DMS 273 treated with DMSO at 0.1 percent for 48 hours (cell line): ENCODE data around the gene NECTIN4.
"Not testable (repeated sequence)": the region's sequence is repeated elsewhere in the genome, so short reads cannot be mapped to it uniquely, and the experiment has no call there.

Experiments used
- DNase-seq: peaks from one replicate; lab custom pipeline; 2025; lab: John Stamatoyannopoulos, UW

NECTIN4 gene

DNA sequence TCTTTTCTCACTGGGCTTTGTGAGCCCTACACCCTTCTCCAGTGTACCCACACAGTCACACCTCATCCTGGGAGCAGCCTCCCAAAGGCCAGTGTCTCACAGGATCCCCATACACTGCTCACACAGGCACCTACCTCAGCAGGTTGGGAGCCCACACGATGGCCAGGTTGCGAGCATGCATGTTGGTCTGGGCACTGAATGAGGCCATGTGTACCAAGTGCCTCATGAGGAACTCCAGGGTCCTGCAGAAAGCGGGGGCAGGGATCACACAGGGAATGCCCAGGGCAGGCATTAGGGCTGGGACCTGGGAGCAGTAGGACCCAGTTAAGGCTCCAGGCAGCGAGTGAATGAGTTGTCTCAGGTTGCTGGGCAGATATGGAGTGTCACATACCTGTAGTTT is 35.1 kb downstream of the NECTIN4 start:
- DNase-seq = no peak

DNA sequence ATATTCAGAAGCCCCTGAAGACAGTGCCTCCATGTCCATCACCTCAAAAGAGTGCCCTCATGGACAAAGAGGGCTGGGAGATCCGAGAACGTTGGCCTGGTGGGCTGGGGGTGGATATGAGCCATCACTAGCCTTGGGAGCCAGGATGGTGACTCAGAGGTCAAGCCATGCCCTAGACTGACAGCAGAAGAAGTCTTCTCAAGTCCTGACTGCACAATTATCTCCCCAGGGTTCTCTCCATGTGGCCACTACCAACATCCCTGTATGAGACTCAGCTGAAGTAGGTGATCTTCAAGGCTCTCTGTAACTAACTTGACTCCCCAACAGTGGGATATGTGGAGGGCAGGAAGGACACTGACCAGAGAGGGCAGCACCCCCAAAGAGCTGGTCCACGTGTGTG is 36.5 kb downstream of the NECTIN4 start:
- DNase-seq = no peak

DNA sequence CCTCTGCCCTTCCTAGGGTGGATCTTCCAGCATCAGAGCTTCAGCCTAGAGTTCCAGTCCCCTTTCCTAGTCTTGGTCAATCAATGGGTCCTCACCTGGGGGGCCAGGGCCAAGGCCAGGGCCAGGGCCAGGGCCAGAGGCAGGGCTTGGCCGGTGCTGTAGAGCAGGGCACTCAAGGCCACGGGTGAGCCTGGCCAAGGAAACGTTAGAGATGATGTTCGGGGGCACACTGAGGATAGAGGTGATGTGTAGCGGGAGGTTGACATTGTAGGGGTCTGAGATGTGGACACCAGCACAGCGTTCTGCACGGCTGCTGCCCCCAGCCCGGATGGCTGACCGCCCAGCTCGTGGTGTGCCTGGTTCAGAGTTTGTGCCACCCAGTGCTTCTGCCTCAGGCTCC is 38.1 kb downstream of the NECTIN4 start:
- DNase-seq = no peak

DNA sequence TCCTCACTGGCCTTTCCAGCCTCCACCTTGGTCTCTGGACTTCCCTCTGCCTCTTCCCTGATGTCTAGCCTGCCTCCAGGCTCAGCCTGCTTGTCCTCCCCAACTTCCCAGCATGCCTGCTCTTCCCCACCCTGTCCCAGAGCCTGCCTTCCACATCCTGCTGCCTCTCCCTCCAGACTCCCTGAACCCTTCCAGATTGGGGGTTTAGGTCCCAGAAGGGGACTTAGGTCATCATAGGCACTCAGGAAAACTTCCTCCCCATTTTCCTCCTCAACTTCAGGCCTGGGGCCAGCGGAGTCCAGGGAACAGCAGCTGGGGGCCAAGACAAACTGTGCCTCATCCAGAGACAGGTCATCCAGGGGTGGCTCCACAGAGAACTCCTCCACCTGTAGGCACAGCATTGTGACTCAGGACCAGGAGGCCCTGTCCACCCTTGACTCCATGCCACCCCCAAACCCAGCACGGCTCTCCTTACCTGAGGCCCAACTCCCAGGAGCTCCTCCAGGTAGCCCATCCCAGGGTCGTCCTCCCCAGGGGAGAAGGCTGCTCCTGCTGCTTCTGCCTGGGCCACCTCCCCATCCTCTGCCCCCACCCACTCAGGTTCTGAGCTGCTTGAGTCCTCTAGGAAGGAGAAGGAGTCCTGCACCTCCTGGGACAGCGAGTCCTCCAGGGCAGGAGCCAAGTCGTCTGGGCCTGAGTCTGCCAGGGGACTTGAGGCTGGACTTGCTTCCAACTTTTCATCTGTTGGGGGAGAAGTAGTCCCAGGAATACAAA is 40.2 kb downstream of the NECTIN4 start:
- DNase-seq = no peak

DNA sequence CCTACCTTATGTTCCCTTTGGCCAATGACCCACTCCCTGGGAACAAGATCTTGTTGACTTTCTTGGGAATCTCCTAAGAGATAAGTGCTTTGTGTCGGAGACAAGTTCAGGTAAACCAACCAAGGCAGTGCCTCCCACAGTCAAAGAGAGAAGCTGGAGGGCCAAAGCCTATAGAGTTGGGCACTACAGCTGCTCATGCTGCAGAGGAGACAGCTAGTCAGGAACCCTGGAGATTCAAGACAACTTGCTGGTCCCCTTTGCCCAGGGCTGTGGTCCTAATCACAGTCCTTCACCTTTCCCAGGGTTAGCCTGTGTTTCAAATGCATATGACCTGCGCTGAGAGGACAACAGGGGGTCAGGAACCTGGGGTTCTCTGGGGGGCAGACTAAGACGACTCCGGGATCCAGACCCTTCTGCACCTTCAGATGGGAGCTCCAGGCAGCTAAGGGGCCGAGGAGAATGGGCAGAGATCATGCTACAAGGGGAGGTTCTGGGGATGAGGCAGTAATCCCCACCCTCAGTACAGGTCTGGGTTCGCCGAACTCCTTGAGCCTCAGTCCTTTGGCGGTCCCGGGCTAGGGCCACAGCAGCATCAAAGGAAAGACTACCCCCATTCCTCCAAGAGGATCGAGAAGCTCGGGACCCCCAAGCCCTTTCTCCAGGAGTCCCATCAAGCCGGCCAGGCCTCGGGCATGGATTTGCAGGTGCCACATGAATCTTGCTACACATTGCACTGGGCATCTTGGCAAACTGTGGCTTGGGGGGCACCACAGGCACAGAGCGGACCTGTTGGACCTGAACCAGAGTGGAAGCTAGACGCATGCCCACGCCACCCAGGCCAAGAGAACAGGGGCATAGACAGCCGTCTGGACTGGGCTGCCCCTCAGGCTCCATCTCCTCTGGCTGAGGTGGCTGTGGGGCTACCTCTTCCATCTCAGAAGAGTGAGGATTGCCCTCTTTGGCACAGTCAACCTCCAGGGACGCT is 41.6 kb downstream of the NECTIN4 start:
- DNase-seq = no peak

DNA sequence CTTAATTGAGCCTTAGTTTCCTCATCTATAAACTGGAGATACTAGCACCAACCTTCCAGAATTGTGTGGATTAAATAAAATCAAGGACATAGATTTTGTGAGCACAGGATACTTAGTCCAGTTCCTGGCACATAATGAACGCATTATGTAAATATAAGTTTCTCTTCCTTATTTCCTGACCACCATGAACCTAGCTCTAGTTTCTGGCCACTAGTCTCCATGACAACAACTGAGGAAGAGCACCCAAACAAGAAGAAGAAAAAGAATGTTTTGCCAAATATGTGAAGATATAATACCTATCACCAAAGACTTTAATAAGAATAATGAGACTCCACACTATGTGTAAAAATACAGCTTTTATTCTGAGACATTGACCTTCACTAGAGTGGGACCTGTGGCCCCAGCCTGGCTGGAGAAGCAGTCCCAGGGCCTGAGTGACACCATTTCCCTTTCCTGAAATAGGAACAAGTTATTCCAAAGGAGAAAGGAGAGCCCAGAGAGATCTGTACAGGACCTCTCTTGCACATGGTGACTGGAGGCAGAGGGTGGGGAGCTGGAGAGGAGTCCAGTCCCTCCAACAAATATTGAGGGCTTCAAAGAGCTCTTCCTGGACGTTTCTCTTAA is 42.6 kb downstream of the NECTIN4 start:
- DNase-seq = no peak

DNA sequence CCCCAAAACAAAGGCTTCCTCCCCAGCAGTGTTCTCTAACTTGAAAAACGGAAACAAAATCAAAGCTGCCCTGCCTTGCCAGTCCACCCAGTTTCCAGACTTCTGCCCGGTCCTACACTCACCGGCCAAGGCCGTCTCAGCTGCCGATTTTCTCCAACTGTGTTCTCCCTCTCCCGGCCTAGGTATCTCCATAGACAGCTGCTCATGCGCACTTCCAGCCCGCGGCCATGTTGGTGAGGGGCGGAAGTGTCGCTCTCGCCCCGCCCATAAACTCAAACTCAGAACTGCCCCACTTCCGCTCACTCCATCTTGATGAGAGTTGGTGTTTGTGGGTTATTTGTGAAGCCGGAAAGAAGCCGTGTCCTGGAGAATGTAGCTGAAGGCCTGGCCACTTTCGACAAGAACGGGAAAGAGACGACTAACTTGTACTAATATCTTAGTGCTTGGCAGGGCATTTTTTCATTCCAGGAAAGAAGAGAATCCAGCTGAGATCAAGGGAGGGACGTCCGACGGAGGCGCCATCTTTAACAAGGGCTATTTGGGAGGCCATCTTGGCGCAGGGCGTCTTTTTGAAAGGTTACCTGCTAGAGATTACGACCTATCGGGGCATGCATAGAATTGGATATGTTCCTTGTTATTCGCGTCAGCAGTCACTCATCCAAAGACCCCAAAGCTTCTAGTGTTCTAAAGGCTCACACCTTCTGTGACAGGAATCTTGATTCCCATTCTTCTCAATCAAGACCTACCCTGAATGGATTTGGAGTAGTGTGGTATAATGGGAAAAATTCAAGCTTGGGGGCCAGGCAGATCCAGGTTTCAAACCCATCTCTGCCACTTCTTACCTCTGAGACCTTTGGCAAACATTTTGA is 43.4 kb downstream of the NECTIN4 start, which contains the start of gene USF1:
Gene USF1 (minus strand): TSS at position 242 of the 869 bp plus-strand sequence. CDS start 2,702 bp downstream, outside the sequence.
- peak; percentile 91 for DNase-seq

DNA sequence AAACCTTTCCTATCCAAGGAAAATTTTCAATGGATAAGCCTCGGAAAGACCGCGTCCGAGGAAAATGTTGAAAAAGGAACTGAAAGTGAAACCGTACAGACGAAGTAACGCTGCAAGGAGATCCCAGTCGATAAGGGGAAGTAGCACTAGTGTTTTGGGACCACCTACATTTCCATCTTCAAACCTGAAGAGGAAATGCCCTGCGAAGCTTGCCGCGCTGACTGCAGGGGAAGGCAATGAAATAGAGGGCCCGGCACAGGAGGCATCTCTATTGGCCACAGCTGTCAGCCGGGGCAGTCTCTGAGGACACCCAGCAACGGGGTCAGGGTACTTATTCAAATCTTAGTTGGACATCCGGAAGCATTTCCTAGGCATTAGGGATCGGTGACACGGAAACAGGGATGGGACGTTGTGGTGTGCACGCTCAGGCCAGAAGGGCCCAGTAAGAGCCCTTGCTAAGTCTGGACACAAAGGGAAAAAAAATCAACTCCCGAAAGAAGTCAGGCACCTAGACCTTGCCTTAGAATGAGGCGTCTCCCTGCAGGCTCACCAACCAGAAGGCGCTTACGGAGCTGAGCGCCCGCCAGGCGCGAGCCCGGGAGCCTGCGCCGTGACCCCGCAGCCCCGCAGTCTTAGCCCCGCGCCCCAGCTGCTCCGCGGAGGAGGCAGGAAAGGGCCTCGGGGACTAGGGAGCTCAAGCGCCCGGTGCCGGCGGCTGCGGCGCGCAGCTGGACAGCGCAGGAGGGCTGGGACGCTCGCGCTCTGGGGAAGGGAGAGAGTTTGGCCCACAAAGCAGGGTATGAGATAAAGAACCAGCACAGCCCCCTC is 44.2 kb downstream of the NECTIN4 start:
- peak; percentile 52 for DNase-seq

DNA sequence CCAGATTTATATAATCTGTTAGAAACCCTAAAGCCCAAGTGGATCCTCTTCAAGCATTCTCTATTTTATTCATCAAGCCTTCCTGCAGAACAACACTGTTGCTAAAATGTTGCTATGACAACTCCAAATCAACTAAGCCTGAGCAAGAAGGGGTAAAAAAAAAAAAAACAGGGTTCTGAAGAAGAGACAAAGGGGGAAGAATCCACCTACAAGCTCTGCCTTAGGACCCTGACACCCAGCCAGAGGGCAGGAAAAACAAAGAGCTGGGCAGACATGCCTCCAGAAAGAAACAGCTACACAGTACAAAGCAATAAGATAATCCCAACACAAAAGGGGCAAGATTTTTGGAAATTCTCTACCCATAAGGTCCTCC is 44.8 kb downstream of the NECTIN4 start:
- no peak for DNase-seq

DNA sequence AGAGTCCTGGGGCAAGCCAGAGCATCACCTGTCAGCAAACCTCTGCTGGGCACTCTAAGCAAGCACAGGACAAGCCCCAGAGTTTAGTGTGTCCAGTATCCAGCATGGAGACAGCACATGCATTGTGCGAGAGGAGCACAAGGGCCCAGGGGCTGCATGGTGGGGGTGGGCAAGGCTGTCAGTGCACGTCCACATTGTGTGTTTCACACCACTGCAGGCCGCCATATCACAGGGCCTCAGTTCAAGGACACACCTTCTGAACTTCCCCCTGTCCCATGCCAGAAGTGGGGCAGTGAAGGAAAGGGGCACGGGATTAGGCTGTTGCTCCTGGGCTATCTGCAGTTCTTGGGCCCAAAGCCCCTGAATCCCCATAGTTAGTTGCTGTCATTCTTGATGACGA is 49.8 kb downstream of the NECTIN4 start:
- DNase-seq = no peak

DNA sequence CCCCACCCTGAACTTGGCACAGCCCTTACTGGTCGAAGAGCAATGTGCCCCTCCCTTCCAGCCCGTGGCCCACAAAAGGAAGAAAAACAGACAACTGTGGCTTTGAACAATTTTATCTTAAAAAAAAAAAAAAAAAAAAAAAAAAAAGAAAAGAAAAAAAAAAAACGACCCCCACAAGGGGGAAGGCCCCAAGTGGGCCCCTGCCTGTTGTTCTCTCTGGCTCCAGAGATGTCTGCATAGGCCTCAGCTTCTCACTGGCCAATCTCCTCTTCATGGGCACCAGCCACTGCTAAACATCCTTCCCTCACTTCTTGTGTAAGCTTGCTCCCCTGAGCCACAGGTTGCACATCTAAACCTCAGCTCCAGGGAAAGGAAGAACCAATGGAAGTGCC is 50.2 kb downstream of the NECTIN4 start:
- DNase-seq = no peak

DNA sequence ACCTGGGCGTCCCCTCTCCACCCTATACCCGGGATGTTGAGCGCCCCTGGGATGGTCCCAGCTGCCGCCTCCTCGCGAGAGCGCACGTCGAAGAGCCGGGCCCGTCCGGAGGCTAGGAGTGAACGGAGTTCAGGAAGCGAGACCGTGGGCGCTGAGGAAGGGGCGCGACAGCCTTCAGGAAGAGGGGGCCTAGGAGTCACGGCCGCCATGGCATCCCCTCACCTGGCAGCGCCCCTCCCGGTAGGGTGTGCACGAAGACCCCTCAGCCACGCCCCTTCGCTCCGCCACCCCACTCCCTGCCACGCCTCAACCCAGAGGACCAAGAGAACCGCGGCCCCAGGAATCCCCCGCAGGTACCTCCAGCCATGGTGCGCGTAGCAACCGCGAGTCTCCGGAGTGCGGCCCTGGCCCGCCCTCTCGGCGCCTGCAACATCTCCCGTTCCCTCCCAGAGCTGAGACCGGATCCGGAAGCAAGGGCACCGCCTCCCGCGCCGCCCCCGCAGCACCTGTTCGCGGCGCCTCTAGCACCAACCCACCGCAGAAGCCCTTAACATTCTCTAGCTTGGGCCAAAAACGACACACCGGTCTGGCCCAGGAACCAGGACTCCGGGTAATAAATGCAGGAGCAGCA is 50.7 kb downstream of the NECTIN4 start, which contains the start of gene TSTD1:
Gene TSTD1 (minus strand): TSS at position 442 of the 631 bp plus-strand sequence. CDS start 75 bp downstream, at position 367.
- DNase-seq = peak; percentile 39

DNA sequence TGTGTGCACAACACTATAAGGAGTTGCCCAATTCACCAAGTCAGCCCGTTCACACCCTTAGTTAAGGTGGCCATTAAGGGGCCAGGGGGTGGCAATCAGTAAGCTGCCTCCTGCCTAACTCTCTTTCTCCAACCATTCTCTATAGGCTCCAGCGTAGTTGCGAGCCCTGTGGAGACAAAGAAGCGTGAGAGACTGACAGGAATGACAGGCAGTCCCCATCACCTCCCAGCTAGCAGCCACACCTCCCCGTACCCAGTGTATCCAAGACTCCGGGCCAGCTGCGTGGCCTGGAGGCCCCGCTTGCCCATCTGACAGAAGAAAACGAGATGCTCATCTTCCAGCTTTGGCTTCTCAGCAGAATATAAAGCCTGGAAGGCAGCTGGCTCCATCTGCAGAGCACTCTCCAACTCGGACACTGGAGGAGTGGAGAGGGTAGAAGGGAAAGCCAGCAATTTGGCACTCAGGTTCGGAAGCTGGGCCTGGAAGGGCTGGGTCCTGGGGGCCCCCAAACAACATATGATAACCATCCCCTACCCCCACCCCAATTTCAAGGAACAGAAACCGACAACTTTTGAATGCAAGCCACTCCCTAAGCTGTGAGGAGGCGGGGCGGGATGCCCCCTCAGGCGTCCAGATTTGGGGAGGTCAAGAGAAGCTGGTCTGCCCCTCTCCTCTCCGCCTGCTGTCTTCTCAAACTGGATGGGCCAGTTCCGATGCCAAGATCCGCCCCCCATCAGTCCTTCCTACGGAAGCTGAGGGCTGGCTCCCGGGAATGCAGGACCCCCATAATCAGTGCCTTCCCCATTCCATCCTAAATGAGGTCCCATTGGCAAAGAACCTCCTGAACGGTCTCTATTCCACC is 51.5 kb downstream of the NECTIN4 start:
- DNase-seq = no peak

DNA sequence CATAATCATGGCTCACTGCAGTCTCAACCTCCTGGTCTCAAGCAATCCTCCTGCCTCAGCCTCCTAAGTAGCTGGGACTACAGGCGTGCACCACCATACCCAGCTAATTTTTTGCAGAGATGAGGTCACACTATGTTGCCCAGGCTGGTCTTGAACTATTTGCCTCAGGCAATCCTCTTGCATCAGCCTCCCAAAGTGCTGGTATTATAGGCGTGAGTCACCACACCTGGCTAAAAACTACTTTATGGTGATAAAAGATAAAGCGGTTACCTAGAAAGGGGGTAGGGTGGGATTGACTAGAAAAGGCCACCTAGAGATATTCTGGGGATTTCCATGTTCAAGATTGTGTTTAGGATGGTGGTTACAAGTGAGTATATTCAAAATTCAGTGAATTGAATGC is 55.6 kb downstream of the NECTIN4 start:
- no peak for DNase-seq

DNA sequence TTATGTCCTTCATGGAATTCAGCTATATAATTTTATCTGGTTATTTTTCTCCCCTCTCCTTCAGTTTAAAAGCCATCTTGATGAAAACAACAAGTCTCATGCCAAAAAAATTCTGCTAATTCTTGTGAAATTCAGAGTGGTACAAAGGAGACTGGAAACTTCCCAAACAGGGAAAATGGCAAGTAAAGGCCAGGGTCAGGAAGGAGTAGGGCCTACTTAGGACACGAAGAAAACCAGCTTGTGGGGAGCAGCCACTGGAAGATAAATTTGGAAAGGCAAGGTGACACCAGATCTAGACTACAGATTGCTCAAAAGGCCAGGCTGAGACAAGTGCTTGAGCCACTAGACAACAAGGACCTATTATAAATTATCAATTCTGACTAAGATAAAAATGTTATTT is 56.9 kb downstream of the NECTIN4 start:
- no peak for DNase-seq

DNA sequence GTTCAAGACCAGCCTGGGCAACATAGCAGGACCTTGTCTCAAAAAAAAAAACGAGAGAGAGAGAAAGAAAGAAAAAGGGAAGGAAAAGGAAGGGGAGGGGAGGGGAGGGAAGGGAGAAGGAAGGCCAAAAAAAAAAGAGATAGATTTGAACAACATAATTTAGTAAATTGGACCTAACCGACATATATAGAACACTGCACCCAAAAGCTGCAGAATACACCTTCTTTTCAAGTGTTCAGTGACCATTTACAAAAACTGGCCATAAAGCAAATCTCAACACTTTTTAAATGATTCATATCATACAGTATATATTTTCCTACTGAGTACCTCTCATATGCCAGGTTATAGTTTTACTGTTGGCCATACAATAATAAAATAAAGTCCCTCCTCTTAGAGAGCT is 57.5 kb downstream of the NECTIN4 start:
- no peak for DNase-seq

DNA sequence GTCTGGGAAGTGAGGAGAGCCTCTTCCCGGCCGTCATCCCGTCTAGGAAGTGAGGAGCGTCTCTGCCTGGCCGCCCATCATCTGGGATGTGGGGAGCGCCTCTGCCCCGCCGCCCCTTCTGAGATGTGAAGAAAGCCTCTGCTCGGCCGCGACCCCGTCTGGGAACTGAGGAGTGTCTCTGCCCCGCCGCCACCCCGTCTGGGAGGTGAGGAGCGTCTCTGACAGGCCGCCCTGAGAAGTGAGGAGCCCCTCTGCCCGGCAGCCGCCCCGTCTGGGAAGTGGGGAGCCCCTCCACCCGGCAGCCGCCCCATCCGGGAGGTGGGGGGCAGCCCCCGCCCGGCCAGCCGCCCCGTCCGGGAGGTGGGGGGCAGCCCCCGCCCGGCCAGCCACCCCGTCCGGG is 59.9 kb downstream of the NECTIN4 start:
- not testable (repeated sequence) for DNase-seq

DNA sequence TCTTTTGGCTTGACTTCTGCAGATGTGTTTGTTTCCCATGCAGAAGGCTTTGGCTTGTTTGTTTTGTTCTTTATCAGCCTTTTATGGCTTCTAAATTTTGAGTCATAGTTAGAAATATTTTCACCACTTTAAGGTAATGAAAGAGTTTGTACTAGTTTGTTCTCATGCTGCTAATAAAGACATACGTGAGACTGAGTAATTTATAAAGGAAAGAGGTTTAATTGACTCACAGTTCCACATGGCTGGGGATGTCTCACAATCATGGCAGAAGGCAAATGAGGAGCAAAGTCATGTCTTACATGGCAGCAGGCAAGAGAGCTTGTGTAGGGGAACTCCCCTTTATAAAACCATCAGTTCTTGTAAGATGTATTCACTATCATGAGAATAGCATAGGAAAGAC is 62.4 kb downstream of the NECTIN4 start:
- DNase-seq = not testable (repeated sequence)

DNA sequence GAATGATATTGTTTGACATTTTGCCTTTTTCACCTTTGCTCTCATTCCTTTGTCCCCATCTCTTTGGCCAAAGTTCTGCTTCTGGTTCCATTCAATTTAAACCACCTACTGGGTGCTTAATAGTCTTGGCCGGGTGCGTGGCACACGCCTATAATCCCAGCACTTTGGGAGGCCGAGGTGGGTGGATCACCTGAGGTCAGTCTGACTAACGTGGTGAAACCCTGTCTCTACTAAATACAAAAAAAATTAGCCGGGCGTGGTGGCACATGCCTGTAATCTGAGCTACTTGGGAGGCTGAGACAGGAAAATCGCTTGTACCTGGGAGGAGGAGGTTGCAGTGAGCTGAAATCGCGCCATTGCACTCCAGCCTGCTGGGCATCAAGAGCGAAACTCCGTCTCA is 66.9 kb downstream of the NECTIN4 start:
- not testable (repeated sequence) for DNase-seq
